Measurements from ENCODE around the gene IFNA6.

DNA sequence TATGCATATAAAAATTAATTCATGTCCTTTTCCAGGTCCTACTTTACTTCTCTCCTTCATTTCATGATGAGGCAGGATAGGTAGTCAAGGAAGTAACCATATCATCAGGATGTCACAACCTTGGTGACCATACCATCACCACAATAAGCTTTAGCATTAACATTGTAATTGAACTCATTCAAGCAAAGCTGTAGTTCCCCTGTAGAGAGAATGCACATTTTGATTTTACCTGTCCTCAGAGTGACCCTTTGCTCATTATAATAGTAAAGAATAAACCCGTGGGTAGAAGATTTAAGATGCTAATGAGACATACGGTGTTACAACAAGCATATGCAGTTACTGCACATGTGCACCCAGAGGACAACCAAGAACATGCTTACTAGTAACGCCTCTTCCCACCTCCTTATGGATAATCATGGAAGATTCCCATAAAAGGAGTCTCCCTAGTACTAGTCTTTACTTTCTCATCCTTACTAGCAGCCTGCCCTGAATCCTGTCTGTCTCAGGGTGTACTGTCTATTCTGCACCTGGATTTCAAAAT is 2.2 kb downstream of the IFNA6 start:
- TF ChIP-seq, protein P1, sequence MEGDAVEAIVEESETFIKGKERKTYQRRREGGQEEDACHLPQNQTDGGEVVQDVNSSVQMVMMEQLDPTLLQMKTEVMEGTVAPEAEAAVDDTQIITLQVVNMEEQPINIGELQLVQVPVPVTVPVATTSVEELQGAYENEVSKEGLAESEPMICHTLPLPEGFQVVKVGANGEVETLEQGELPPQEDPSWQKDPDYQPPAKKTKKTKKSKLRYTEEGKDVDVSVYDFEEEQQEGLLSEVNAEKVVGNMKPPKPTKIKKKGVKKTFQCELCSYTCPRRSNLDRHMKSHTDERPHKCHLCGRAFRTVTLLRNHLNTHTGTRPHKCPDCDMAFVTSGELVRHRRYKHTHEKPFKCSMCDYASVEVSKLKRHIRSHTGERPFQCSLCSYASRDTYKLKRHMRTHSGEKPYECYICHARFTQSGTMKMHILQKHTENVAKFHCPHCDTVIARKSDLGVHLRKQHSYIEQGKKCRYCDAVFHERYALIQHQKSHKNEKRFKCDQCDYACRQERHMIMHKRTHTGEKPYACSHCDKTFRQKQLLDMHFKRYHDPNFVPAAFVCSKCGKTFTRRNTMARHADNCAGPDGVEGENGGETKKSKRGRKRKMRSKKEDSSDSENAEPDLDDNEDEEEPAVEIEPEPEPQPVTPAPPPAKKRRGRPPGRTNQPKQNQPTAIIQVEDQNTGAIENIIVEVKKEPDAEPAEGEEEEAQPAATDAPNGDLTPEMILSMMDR (IDR thresholded peaks at IDR 0.05) = no peak
- no peak for TF ChIP-seq POLR2AphosphoS5 (IDR thresholded peaks at IDR 0.05; ENCODE audit: low read depth, low read length)

All from Panc1 (cell line).